Gastrocnemius medialis (tissue), 4 donors: ENCODE results near the gene CTNNB1.

Experiments used
- POLR2A ChIP-seq, 2 donors: fragments of 450-650 bp; IDR thresholded peaks; one replicate each; pipeline ENCODE4 v1.6.1; 2017; ENCODE audit warnings: antibody characterized with exemption in 2 of 2, mild to moderate bottlenecking in 2 of 2, moderate library complexity in 2 of 2
- TF ChIP-seq, protein P1 (sequence below), 5 experiments: fragments of 450-650 bp in 3 of 5; fragments of 200-600 bp in 2 of 5; sonication (generic) in 2 of 5; IDR thresholded peaks in 4 of 5; conservative IDR thresholded peaks in 1 of 5; 1 replicate in 4 of 5; 2 replicates in 1 of 5; pipeline ENCODE4 v1.5.1; 2016 to 2019; ENCODE audit warnings: antibody characterized with exemption in 5 of 5, mild to moderate bottlenecking in 3 of 5, moderate library complexity in 3 of 5

DNA sequence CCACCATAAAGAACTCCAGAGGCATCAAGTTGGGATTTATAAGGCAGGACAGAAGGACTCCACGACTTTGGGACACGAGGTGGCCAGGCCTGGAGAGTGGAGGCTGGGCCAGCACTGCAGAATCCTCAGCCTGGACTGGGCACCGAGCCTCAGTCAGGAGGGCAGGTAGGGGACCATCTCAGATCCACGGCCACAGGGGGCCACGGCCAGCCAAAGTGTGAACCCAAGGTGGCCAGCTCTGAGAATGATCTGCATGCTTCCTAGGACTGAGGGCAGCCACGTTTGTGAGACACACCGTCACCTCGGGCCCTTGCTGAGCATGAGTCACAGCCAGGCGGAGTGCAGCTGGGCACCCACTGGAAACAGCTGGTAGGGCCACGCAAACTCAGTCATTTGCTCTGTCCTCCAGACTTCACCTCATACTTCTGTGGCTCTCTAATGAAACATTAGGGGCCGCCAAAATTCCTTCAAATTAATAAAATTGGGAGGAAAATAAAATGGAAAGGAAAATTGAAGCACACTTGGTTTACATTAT, 65.8 kb downstream of the CTNNB1 start:
- TF ChIP-seq POLR2A (IDR thresholded peaks at IDR 0.05), result no peak
- TF ChIP-seq, protein P1, sequence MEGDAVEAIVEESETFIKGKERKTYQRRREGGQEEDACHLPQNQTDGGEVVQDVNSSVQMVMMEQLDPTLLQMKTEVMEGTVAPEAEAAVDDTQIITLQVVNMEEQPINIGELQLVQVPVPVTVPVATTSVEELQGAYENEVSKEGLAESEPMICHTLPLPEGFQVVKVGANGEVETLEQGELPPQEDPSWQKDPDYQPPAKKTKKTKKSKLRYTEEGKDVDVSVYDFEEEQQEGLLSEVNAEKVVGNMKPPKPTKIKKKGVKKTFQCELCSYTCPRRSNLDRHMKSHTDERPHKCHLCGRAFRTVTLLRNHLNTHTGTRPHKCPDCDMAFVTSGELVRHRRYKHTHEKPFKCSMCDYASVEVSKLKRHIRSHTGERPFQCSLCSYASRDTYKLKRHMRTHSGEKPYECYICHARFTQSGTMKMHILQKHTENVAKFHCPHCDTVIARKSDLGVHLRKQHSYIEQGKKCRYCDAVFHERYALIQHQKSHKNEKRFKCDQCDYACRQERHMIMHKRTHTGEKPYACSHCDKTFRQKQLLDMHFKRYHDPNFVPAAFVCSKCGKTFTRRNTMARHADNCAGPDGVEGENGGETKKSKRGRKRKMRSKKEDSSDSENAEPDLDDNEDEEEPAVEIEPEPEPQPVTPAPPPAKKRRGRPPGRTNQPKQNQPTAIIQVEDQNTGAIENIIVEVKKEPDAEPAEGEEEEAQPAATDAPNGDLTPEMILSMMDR (IDR thresholded peaks at IDR 0.05 in 4 of 5, conservative IDR thresholded peaks at IDR 0.05 in 1 of 5), result no peak
